Bronchial epithelial cell (primary cell): ENCODE data around the gene PPP2R5C. TPM values are rescaled to one million over a fixed set of nuclear protein-coding genes. Genes with fewer than 3 reads are reported as not detected.

ENCODE experiments used
- DNase-seq: peaks from one replicate; pipeline ENCODE4 v3.0.0-alpha.2; 2010; ENCODE audit warnings: low read depth
- FAIRE-seq: peaks from 2 replicates; lab custom pipeline; 2011; peaks lifted over from hg19 to GRCh38; lab: Jason Lieb, UNC
- H3K27me3 ChIP-seq: 2 replicates; pipeline ENCODE4 v1.5.1; 2011; ENCODE audit warnings: low read length; ENCODE audit not compliant: control insufficient read depth, insufficient read depth
- H3K36me3 ChIP-seq: 2 replicates; pipeline ENCODE4 v1.5.1; 2011; ENCODE audit warnings: low read length; ENCODE audit not compliant: control insufficient read depth, insufficient read depth
- H3K4me3 ChIP-seq: 2 replicates; pipeline ENCODE4 v1.5.1; 2011; ENCODE audit warnings: mild to moderate bottlenecking, low read depth, low read length, control low read depth
- CTCF ChIP-seq: IDR thresholded peaks from 2 replicates; pipeline ENCODE4 v1.5.1; 2011; ENCODE audit warnings: mild to moderate bottlenecking, moderate library complexity, low read length, control low read depth, inconsistent platforms; ENCODE audit not compliant: insufficient read depth, severe bottlenecking
- total RNA-seq: library from RNA; depleted of rRNA; stranded (reverse); fragments of >200 nt; gene quantifications from 2 replicates; pipeline ENCODE4 v1.2.1, GENCODE V29; 2014

PPP2R5C gene
- total RNA-seq, 1 donor from 2014 or later, result 71.3 TPM

- peak; percentile 43 for FAIRE-seq
- peak; percentile 95 for DNase-seq
- H3K4me3 ChIP-seq, result peak overlapping the region; percentile 46
- TF ChIP-seq CTCF, result no peak
- H3K27me3 ChIP-seq, result no peaks in the 10 kb centered on the region
- H3K36me3 ChIP-seq, result peaks cover 5% of the 10 kb centered on the region
These were observed 48.4 kb downstream of the PPP2R5C start for GRCh38 chr14:101809671-101810514.

GRCh38 chr14:101810897-101811621 is 49.5 kb downstream of the PPP2R5C start:
- H3K27me3 ChIP-seq, result no peaks in the 10 kb centered on the region
- H3K4me3 ChIP-seq, result peak overlapping the region; percentile 46
- FAIRE-seq, result no peak
- peak; percentile 85 for DNase-seq
- no peak for TF ChIP-seq CTCF
- H3K36me3 ChIP-seq, result peaks cover 6% of the 10 kb centered on the region

GRCh38 chr14:101812071-101812470 is 50.6 kb downstream of the PPP2R5C start:
- Histone ChIP-seq H3K27me3 (no peaks in the 10 kb centered on the region), H3K4me3 (no peak overlapping the region), H3K36me3 (peaks cover 6% of the 10 kb centered on the region)
- TF ChIP-seq CTCF, result no peak
- FAIRE-seq (no peak), DNase-seq (no peak)

GRCh38 chr14:101813171-101813759 is 51.8 kb downstream of the PPP2R5C start:
- no peak for TF ChIP-seq CTCF
- DNase-seq, result no peak
- H3K36me3 ChIP-seq, result peaks cover 6% of the 10 kb centered on the region
- no peak for FAIRE-seq
- H3K27me3 ChIP-seq, result no peaks in the 10 kb centered on the region
- H3K4me3 ChIP-seq, result no peak overlapping the region

- Histone ChIP-seq H3K36me3 (peaks cover 6% of the 10 kb centered on the region), H3K27me3 (no peaks in the 10 kb centered on the region), H3K4me3 (no peak overlapping the region)
- FAIRE-seq, result no peak
- no peak for TF ChIP-seq CTCF
- DNase-seq, result no peak
These were observed 52.3 kb downstream of the PPP2R5C start for GRCh38 chr14:101813833-101814232.
